ENCODE results near the gene PMVK. TPM values are rescaled to one million over a fixed set of nuclear protein-coding genes. Genes with fewer than 3 reads are reported as not detected.

PMVK gene
- total and polyA plus RNA-seq, 2 of the 4 experiments (the other 2 are of a cell fraction) = 9.0 to 28.1 TPM

DNA sequence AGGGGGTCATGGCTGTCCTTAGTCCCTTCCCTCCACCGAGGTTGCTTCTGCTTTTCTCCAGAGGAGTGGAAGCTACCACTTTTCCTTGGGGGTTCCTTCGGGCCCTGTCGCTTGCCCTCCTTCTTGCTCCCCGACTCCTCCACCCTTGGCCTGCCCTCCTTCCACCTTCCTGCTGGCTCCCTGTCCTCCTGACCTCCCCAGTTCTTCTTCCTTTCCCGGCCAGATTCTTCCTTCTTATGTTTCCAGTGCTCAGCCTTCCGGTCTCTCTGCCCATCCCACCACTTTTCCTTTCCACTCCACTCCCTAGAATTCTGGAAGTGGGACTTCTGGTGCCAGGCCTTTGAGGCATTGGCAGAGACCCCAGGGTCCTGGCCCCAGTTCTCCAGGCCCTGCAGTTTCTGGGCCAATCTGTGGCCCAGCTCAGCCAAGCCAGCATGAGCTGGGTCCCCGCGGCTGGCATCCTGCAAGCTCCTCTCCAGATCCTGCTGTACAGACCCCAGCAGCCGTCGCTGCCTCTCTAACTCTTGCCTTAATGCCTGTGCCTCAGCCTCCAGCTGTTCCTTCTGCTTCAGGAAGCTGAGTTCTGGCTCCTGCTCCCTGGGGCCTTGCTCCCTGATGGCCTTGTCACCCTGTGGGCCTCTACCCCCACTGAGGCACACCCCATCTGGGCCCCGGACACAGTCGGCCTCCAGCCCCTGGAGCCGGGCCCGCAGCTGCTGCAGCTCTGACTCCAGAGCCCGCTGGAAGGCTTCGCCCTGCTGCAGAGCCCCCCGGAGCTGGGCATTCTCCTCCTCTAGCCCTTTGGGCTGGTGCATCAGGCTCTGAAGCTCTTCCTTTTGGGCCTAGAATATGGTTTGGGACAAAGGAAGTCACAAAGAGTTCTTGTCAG lies 9.7 kb upstream of the PMVK start:
- H3K14ac ChIP-seq (replicated peaks; ENCODE audit: low read depth, low read length) = no peak overlapping the region
- H2AK9ac ChIP-seq (replicated peaks; ENCODE audit: low read depth, low read length, poor library complexity) = no peak overlapping the region
- H4K91ac ChIP-seq (ENCODE audit: insufficient read depth, low read depth, low read length) = no peak overlapping the region
- H3K9me3 ChIP-seq (ENCODE audit: control insufficient read depth, insufficient read depth, low read length) = no peaks in the 10 kb centered on the region
- POLR2A ChIA-PET (ENCODE audit: unreplicated experiment) = no interaction called here
- no peak overlapping the region for H2AFZ ChIP-seq (replicated peaks; ENCODE audit: low read length, poor library complexity)
- no peaks in the 10 kb centered on the region; a peak in 1 of 4 replicates for H3K79me1 ChIP-seq (ENCODE audit: low read depth in 1 of 2, low read length in 2 of 2)
- no peaks in the 10 kb centered on the region; the same call in 1 of the 2 replicates for H3K4me1 ChIP-seq (ENCODE audit: control insufficient read depth, insufficient read depth, low read length)
- CTCF ChIA-PET = no interaction called here
- DNase-seq = no peak
- no peak for TF ChIP-seq RFX5 (IDR thresholded peaks at IDR 0.05; ENCODE audit: low read depth, low read length)
- no peak for TF ChIP-seq MAZ (IDR thresholded peaks at IDR 0.05; ENCODE audit: borderline replicate concordance, low read depth, low read length)
- TF ChIP-seq POLR2A (IDR thresholded peaks at IDR 0.05; ENCODE audit: low read depth, low read length) = no peak
- no peak for TF ChIP-seq MXI1 (IDR thresholded peaks at IDR 0.05; ENCODE audit: borderline replicate concordance, low read depth, low read length)
- no peak for TF ChIP-seq NFE2L2 (IDR thresholded peaks at IDR 0.05; ENCODE audit: low read depth, low read length)
- TF ChIP-seq, protein P1, sequence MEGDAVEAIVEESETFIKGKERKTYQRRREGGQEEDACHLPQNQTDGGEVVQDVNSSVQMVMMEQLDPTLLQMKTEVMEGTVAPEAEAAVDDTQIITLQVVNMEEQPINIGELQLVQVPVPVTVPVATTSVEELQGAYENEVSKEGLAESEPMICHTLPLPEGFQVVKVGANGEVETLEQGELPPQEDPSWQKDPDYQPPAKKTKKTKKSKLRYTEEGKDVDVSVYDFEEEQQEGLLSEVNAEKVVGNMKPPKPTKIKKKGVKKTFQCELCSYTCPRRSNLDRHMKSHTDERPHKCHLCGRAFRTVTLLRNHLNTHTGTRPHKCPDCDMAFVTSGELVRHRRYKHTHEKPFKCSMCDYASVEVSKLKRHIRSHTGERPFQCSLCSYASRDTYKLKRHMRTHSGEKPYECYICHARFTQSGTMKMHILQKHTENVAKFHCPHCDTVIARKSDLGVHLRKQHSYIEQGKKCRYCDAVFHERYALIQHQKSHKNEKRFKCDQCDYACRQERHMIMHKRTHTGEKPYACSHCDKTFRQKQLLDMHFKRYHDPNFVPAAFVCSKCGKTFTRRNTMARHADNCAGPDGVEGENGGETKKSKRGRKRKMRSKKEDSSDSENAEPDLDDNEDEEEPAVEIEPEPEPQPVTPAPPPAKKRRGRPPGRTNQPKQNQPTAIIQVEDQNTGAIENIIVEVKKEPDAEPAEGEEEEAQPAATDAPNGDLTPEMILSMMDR (conservative IDR thresholded peaks at IDR 0.05; ENCODE audit: low read depth, low read length) = no peak
- no peak for TF ChIP-seq SMC3 (IDR thresholded peaks at IDR 0.05; ENCODE audit: low read depth, low read length)
- no peak for TF ChIP-seq MAFK (IDR thresholded peaks at IDR 0.05; ENCODE audit: low read depth, low read length)
- TF ChIP-seq ELK1 (IDR thresholded peaks at IDR 0.05; ENCODE audit: borderline replicate concordance, low read depth, low read length) = no peak
- TF ChIP-seq, protein P2, sequence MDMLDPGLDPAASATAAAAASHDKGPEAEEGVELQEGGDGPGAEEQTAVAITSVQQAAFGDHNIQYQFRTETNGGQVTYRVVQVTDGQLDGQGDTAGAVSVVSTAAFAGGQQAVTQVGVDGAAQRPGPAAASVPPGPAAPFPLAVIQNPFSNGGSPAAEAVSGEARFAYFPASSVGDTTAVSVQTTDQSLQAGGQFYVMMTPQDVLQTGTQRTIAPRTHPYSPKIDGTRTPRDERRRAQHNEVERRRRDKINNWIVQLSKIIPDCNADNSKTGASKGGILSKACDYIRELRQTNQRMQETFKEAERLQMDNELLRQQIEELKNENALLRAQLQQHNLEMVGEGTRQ (IDR thresholded peaks at IDR 0.05; ENCODE audit: low read depth, low read length) = no peak
- no peak overlapping the region for H2AK5ac ChIP-seq (ENCODE audit: low read depth, low read length)
- in situ Hi-C loops (cut with MboI; ENCODE audit: low sequenced_read_pairs) = no loop called here
- H4K5ac ChIP-seq (ENCODE audit: low read depth, low read length) = no peak overlapping the region
- no peak overlapping the region for H3K4me2 ChIP-seq (ENCODE audit: low read depth, low read length)
- intact Hi-C loops (cut with micrococcal nuclease) = no loop called here
- H2BK15ac ChIP-seq (ENCODE audit: low read depth, low read length) = no peak overlapping the region
- ATAC-seq (ENCODE audit: low read depth) = no peak
- H2BK20ac ChIP-seq (ENCODE audit: low read depth, low read length) = no peak overlapping the region
- BruUV-seq (replicated peaks) = no TSS peak
- no peak overlapping the region for H3K56ac ChIP-seq (ENCODE audit: extremely low read depth, insufficient read depth, low read length)
- H2BK120ac ChIP-seq (ENCODE audit: low read depth, low read length) = no peak overlapping the region
- dilution Hi-C loops (cut with HindIII; ENCODE audit: low sequenced_read_pairs, unreplicated experiment) = no loop called here
- WGBS, 2 experiments (ENCODE audit: extremely low coverage in 2 of 2, insufficient read length in 1 of 2) = 78% methylated on average over 3 of the region's 17 CpGs; no CpG with 5 or more reads in 1 of the 2 experiments
- H3K4me3 ChIP-seq (ENCODE audit: insufficient read depth, low read depth, low read length) = no peak overlapping the region
- H3K36me3 ChIP-seq (ENCODE audit: control insufficient read depth, insufficient read depth, low read length) = peaks cover 43% of the 10 kb centered on the region
- no peak overlapping the region for H3K23ac ChIP-seq (ENCODE audit: low read depth, low read length)
- no peaks in the 10 kb centered on the region; the same call in 1 of the 2 replicates for H4K20me1 ChIP-seq (ENCODE audit: insufficient read depth, low read length)
- no peak overlapping the region for H3K27ac ChIP-seq (ENCODE audit: insufficient read depth, low read length)
- H3K27me3 ChIP-seq (ENCODE audit: control insufficient read depth, insufficient read depth, low read length) = no peaks in the 10 kb centered on the region
- H2BK5ac ChIP-seq (ENCODE audit: low read depth, low read length, poor library complexity, severe bottlenecking) = no peak overlapping the region
- no peak overlapping the region for H3K18ac ChIP-seq (ENCODE audit: low read depth, low read length)
- no peak overlapping the region for H3K9ac ChIP-seq (ENCODE audit: low read depth, low read length)
- no peaks in the 10 kb centered on the region for H3K9me1 ChIP-seq (ENCODE audit: insufficient read depth, low read length)
- no peak overlapping the region for H3K4ac ChIP-seq (ENCODE audit: low read depth, low read length)
- H4K8ac ChIP-seq (ENCODE audit: low read depth in 2 of 2, low read length in 2 of 2) = no peak overlapping the region

Measured in IMR-90 (cell line).